Hypothalamus (tissue), 51 donors: Measurements from ENCODE around the gene IGFN1.
A peak's percentile ranks its signal among the peaks of the same experiment; 100 is the strongest.
"Not testable (repeated sequence)": the region's sequence is repeated elsewhere in the genome, so short reads cannot be mapped to it uniquely, and the experiment has no call there.

Experiments
- DNase-seq, 51 donors: peaks; one replicate each; lab custom pipeline; 2025; lab: John Stamatoyannopoulos, UW

IGFN1 gene

DNA sequence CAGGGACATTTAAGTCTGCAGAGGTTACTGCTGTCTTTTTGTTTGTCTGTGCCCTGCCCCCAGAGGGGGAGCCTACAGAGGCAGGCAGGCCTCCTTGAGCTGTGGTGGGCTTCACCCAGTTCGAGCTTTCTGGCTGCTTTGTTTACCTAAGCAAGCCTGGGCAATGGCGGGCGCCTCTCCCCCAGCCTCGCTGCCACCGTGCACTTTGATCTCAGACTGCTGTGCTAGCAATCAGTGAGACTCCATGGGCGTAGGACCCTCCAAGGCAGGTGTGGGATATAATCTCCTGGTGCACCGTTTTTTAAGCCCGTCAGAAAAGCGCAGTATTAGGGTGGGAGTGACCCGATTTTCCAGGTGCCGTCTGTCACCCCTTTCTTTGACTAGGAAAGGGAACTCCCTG lies 49.0 kb downstream of the IGFN1 start:
- not testable (repeated sequence) for DNase-seq

DNA sequence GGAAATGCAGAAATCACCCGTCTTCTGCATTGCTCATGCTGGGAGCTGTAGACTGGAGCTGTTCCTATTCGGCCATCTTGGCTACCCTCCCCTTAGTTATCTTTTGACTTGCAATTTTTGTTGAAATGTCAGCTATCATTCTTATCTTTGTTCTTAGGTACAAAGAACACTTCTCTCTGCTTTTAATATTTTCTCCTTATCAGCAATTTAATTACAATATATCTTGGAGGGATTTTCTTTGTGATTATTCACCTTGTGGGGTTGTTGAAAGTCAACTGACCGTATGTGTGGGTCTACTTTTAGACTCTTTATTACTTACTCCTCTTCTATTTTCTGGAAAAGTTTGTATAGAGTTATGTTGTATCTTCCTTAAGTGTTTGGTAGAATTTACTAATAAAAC lies 49.5 kb downstream of the IGFN1 start:
- no peak for DNase-seq

DNA sequence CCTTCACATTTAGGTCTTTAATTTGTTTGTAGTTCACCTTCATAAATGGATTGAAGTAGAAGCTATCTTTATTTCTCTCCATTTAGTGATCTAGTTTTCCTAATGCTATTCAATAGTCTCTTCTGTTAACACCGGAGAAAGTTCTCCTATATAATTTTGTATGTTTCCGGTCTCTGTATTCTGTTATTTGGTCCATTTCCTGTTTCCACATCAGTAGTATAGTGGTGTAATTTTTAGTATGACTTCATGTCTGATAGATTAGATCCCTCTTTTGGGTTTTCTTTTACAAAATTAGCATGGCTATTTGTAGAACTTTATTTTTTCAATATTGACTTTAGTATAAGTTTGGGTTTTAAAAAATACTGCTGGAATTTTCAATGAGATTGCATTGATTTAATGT lies 51.1 kb downstream of the IGFN1 start:
- DNase-seq = no peak

DNA sequence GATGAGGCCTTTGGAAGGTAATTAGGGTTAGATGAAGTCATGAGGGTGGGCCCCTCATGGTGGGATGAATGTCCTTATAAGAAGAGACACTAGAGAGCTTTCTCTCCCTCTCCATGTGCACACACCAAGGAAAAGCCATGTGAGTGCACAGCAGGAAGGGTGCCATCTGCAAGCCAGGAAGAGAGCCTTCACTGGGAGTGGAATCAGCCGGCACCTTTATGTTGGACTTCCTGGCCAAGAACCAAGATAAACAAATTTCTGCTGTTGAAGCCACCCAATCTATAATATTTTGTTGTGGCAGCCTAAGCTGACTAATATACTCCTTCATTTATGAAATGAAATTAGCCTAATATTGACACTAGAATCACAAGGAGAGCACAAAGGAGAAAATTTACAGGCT lies 54.5 kb downstream of the IGFN1 start:
- no peak for DNase-seq

DNA sequence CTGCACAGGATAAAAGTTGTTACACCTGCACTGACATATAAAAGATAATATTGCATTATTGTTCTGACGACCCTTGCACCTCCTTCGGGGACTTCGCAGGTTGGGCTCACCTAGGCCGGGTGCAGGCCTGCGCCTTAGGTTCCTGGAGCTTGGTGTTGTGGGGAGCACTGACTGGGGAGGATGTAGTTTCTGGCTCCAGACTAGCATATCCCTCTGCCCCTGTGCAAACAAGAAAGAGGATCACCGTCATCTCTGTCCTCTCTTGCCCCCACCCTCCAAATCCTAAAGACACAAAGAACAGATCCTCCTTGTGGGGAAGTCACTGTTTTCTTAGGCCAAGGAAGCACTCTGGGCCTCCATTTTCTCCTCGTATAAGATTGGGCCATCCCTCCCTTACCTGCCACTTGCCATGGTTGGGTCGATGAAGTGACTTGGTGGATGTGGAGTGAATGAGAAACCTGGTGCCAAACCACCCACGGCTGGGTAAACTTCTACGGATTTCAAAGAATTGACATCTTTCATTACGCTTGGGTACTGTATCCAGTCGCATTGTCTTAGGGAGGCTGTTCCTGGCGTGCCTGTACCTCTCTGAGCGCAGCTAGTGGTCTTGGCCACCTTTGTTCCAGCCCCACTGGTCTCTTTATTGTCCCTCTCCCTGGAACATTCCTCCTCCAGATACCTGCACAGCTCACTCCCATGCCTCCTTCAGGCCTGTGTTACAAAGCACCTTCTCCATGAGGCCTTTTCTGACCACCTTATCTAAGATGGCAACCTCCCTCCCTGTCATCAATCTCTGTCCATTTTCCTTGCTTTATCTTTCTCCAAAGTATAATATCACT lies 58.3 kb downstream of the IGFN1 start:
- DNase-seq = no peak

DNA sequence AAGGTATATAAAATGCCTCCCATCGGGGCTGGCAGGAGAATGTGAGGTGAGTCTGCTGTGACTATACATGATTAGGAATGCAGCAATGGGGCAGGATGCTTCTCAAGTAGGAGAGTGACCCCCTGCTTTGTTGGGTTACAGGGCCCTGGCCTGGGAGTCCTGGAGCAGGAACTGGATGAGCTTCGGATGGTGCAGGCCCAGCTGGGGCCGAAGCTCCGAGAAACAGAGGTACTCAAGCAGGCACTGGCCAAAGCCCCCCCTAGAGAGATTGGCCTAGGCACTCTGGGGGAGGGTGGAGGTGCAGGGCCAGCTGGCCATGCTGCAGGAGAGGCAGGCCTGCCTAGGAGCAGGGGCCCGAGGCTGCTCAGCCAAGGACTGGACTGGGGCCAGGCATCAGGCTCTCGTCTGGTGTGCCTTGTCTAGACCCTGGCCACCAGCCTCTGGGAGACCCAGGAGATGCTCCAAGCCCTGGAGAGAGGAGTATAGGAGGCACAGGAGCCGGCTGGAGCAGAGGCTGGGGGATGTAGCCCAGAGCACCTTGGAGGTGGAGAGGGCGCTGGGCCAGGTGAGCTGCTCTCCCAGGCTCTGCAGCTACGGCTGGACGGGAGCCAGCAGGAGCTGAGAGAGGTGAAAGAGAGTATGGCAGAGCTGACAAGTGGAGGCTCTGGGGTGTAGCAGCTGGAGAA lies 59.8 kb downstream of the IGFN1 start:
- DNase-seq = no peak

DNA sequence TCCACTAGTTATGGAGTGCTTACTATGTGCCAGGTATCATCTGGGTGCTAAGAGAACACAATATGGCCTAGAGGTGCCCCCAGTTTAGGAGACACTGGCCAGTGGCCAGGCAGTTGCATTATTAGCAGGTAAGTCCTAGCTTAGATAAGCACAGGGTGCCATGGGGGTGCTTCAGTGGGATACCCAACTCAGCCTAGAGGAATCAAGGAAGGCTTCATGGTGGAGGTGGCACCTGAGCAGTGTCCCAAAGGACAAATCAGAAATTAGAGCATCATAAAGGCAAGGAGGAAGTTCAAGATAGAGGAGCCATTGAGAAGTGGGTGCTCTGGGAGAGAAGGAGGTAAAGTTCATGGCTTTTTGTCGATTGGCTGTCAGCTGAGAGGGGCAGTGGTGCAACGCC lies 60.8 kb downstream of the IGFN1 start:
- no peak for DNase-seq

DNA sequence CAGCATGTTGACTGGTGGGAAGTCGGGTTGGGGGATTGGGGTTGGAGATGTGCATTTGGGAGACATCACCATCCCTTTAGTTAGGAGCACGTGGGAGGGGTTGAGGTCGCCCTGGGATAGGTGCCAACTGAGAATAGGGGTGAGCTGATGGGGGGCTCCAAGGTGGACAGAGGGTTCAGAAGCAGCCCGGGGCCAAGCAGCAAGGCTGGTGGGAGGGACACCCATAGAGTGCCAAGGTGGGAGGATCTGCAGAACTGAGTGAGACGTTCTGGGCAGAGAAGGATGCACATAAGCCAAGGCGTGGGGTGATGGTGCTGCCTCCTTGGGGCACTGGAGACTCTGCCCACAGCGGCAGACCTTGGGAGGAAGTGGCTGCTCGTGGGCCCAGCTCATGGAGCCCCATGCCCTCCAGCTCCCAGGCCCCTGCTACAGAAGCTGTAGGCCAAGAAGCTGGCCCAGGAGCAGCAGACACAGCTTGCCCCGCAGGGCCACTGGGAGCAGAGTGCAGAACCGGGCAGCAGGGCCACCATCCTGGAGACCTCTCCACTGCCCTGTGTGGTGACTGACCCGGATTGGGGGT lies 61.3 kb downstream of the IGFN1 start:
- DNase-seq = no peak

DNA sequence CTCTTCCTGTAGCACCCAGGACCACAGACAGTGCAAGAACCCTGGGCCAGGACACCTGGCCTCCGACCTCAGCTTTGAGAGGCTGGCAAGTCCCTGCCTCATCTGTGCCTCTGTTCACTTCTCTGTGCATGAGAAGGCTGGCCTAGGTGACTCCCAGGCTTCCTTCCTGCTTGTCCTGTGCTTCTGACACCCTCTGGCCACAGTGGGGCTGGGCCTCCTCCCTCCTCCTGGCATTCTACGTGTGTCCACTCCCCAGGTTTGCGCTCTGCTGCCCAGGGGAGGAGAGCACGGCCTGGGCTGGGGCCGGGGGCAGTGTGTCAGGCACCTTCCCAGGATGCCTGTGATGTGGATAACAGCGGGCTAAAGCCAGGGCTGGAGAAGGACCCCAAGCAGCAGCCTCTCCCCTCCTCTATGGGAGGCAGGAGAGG lies 62.3 kb downstream of the IGFN1 start:
- DNase-seq = no peak

DNA sequence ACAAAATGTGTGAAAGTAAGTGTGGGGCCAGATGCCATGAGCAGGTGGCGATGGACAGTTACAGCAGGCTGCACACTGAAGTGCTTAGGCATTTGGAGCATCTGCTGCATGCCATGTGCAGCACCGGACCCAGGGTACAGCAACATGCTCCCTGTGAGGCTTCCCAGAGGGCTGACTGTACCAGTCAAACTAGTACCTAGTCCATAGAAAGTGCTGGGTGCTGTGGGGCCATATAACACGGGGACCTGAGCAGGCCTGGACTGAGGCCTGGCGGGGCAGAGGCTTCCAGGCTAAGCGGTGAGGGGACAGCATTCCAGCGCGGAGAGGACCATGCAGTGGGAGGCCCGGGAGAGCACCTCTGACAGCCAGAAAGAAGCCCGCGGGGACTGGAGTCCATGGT lies 62.8 kb downstream of the IGFN1 start:
- no peak for DNase-seq

DNA sequence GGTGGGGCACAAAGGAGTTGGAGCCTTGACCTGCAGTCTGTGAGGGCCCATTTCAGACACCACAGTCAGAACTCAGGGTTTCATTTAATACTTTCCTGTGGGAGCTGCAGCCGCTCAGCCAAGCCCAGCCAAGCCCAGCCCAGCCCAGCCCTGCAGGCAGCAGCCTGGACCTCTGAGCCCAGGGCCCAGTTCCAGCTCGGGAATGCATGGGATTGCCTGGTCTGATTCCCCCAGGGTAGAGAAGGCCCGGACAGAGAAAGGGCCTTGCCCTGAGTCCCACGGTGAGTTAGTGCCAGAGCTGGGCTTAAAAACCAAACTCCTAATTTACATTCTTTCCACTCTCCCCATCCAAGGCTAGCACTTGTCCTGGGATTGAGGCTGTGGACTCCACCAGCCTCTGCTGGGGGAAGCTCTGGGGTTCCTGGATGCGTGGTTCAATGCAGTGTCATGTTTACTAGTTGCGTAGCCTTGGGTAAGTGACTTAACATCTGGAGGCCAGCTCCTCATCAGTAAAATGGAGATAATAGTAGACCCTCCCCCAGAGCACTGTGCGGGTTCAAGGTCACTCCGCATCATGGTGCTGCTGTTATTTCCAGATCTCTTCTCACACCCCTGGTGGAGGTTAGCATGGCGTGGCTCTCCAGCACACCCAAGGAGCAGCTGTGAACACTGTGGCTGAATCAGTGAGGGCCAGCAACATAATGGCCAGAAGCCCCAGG lies 63.4 kb downstream of the IGFN1 start:
- DNase-seq = no peak

DNA sequence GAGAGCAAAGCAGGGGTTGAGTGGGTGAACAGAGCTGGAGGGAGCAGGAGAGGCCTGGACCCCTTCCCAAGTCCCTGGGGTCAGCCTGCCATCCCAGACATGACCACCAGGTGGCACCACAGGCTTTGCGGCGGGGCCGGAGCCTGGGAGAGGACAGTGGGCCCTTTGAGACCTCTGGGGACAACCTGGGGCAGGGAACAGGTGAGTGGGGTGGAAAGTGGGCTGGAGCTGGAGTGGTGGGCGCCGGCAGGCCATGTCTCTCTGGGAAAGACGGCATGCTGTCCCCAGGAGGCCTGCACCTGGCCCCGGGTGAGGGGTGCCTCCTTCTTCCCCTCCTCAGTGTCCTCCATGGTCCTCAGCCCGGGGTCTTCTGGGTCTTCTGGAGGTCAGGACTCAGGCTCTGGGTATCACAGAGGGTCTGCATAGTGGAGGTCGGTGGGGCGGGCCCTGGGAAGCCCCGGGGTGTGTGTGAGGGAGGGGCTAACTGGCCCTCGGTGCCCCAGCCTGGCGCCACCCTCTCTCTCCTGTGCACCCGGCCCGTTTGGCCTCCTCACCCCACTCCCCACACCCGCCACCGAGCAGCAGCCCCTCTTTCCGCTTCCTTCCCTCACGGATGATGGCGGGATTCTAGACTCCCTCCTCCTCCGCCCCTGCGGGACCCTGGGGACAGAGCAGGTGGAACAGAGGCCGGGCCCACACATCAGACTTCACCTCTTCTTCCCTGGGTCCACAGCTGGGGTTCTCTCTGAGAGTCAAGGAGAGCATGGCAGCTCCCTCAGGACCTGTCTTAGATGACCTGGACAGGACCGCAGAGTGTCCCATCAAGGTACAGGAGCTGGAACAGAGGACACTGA lies 64.2 kb downstream of the IGFN1 start:
- peak in 41 of 51 donors; percentile 10 to 75 (median 35) for DNase-seq

DNA sequence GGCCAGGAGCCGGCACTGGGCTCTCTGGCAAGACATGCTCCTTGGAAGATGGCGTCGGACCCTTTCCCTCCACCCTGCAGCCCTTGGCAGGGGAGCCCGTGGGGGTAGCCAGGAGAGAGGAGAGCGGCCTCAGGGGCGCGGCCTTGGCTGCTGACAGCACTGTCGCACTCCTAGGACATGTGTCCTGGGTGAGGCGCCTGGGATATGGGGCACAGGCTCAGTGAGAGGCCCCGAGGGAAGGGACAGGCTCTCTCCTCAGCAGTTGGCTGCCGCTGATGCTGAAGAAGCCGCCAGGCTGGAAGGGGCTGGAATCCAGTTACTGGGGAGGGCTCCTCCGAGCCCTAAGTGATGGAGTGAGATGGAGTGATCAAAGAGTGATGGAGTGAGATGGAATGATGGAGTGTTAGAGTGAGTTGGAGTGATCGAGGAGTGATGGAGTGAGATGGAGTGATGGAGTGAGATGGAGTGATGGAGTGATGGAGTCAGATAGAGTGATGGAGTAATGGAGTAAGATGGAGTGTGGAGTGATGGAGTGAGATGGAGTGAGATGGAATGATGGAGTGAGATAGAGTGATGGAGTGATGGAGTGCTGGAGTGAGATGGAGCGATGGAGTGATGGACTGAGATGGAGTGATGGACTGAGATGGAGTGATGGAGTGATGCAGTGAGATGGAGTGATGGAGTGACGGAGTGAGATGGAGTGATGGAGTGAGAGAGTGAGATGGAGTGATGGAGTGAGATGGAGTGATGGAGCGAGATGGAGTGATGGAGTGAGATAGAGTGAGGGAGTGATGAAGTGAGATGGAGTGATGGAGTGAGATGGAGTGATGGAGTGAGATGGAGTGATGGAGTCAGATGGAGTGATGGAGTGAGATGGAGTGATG lies 65.1 kb downstream of the IGFN1 start:
- no peak for DNase-seq

DNA sequence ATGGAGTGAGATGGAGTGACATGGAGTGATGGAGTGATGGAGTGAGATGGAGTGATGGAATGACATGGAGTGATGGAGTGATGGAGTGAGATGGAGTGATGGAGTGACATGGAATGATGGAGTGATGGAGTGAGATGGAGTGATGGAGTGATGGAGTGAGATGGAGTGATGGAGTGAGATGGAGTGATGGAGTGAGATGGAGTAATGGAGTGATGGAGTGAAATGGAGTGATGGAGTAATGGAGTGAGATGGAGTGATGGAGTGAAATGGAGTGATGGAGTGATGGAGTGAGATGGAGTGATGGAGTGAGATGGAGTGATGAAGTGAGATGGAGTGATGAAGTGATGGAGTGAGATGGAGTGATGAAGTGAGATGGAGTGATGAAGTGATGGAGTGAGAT lies 67.5 kb downstream of the IGFN1 start:
- not testable (repeated sequence) for DNase-seq

DNA sequence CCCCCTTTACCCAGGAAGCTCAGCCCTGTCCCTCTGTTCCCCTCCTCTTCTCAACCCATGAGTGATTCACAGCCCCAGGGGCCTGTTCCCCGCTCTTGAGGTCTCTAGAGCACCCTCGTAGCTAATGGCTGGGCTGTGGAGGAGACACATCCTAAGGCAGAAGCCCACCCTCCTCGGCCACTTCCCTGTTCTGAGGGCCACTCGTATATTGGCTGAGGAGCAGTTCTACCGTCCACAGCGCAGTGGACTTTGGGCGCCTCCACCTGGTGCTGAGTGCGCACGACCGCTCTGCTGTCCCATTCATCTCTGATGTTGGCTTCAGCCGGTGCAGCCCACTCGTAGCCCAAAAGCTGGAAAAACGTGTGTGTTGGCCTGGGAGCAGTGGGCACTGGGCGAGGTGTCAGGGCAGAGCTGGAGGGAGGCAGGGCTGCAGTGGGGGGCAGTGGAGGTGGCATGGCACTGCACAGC lies 68.2 kb downstream of the IGFN1 start:
- DNase-seq = no peak

DNA sequence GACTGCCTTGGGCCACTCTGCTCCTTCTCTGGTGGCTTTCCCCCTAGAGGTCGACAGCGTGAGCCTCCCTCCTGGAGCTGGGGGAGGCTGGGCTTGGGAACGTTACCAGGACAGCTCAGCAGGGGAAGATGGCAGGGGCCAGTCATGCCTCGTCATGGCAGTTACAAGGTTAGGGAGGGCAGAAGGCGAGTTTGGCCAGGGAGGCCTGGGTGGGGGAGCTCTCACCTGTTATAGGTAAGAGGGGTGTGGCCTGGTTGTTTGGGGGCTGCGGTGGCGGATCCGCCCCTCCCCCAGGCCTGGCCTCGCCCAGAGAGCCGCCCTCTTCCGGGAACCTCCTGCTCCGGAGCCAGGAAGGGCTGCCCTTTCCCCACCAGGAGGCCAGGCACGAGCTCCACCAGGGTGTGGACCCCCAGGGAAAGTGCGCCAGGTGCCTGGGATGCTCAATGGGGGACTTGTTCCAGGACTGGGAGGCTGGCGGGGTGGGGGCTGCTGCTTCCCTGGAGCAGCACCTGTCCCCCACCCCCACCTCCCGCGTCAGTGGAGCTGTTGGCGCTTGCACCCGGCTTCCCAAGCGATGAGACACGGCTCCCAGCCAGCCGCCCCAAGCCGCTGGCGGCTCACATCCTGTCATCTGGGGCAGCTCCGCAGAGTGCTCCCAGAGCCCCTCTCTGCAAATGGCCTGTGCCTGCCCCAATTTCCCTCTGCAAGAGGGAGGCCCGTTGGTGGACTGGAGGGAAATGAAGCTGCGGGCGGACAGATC lies 69.0 kb downstream of the IGFN1 start:
- no peak for DNase-seq

DNA sequence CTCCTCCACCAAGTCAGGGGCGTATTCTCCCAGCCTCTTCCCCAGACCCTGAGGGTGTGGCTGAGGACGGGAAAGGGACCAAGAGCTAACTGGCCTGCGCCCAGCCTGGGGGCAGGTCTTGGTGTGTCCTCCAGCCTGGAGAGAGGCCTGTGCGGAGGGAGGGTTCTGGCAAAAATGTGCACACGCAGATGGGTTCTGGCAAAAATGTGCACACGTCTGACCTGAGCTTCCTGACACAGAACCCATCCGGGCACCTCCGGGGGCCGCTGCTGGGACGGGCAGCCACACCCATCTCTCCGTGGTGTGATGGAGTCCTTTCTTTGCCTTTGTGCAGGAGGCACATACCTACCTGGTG lies 69.6 kb downstream of the IGFN1 start:
- DNase-seq = no peak

DNA sequence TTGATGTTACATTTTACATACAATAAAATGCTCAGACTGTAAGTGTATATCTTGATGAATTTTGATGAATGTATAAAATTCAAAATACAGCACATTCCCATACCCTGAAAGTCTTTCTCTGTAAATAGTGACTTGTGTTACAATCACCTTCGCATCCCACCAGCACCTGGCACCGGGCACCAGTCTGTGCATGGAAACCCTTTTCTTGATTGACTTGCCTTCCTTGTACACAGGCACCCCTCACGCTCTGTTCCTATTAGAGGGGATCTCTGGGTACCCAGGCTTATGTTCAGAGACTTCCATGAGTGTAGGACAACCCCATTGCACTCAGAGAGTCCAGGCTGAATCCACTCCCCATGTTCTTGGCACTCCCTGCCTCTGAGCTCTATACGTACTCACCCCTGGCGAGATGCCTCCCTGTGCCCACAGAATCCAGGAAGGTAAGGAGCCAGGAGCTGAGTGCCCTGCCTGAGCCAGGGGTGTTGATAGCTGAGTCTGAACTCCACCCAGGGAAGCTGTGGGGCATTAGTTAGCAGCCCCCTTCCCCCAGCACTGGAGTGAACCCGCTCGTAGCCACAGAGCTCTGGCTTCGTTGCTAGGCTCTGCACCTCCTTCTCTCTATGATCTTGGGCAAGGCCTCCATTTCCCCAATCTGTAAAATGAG lies 70.2 kb downstream of the IGFN1 start:
- DNase-seq = no peak
